Measurements from ENCODE around the gene SEC14L3.

The SEC14L3 gene

GRCh38 chr22:30421695-30422480 is 49.9 kb downstream of the SEC14L3 start:
- DNase-seq, result no peak

GRCh38 chr22:30420347-30421125 is 51.3 kb downstream of the SEC14L3 start:
- DNase-seq, result no peak

- DNase-seq, result no peak
Observed at GRCh38 chr22:30416837-30417236, 55.0 kb downstream of the SEC14L3 start.

GRCh38 chr22:30416403-30416802 is 55.4 kb downstream of the SEC14L3 start:
- DNase-seq, result no peak

GRCh38 chr22:30414525-30415047 is 57.2 kb downstream of the SEC14L3 start:
- no peak for DNase-seq

GRCh38 chr22:30413745-30414524 is 57.9 kb downstream of the SEC14L3 start:
- no peak for DNase-seq

- no peak for DNase-seq
Observed at GRCh38 chr22:30413001-30413400, 58.8 kb downstream of the SEC14L3 start.

- DNase-seq, result no peak
Observed at GRCh38 chr22:30411780-30412179, 60.0 kb downstream of the SEC14L3 start.
